Peyer's patch (tissue), 4 donors: ENCODE data around the gene PSAPL1. TPM values are rescaled to one million over a fixed set of nuclear protein-coding genes. Genes with fewer than 3 reads are reported as not detected.
A peak's percentile ranks its signal among the peaks of the same experiment; 100 is the strongest.

Experiments used
- DNase-seq, 3 donors: peaks; one replicate each; pipeline ENCODE4 v3.0.0-alpha.2; 2017 to 2019
- H3K27ac ChIP-seq, 4 donors: fragments of 200-600 bp; sonication (generic); one replicate each; pipeline ENCODE4 v1.5.1; 2016 to 2019
- H3K27me3 ChIP-seq, 2 donors: fragments of 200-600 bp; sonication (generic); one replicate each; pipeline ENCODE4 v1.5.1; 2019
- H3K36me3 ChIP-seq, 3 donors: fragments of 200-600 bp; sonication (generic); one replicate each; pipeline ENCODE4 v1.5.1; 2016 to 2019
- H3K4me1 ChIP-seq, 4 donors: fragments of 200-600 bp; sonication (generic); one replicate each; pipeline ENCODE4 v1.5.1; 2016 to 2019
- H3K4me3 ChIP-seq, 4 donors: fragments of 200-600 bp; sonication (generic); 1 replicate in 3 of 4; 2 replicates in 1 of 4; pipeline ENCODE4 v1.5.1; 2016 to 2019; ENCODE audit warnings: mild to moderate bottlenecking in 1 of 4
- H3K9me3 ChIP-seq, 4 donors: fragments of 200-600 bp; sonication (generic); one replicate each; pipeline ENCODE4 v1.5.1; 2016 to 2019; ENCODE audit warnings: mild to moderate bottlenecking in 1 of 4
- POLR2A ChIP-seq, 2 donors: fragments of 450-650 bp; IDR thresholded peaks; one replicate each; pipeline ENCODE4 v1.5.1; 2017; ENCODE audit warnings: antibody characterized with exemption in 2 of 2, mild to moderate bottlenecking in 2 of 2, moderate library complexity in 2 of 2
- total RNA-seq, 4 donors: library from RNA; depleted of rRNA; stranded (reverse); fragments of >200 nt; gene quantifications; one replicate each; pipeline ENCODE4 v1.1.0, GENCODE V29; 2016
- TF ChIP-seq, protein P1 (sequence below), 6 experiments: fragments of 450-650 bp in 4 of 6; fragments of 200-600 bp in 2 of 6; sonication (generic) in 1 of 6; IDR thresholded peaks; one replicate each; pipeline ENCODE4 v1.5.1; 2017 to 2019; ENCODE audit warnings: antibody characterized with exemption in 6 of 6, mild to moderate bottlenecking in 3 of 6, moderate library complexity in 1 of 6

PSAPL1 gene
- total RNA-seq, 4 donors from 2014 or later: not detected

DNA sequence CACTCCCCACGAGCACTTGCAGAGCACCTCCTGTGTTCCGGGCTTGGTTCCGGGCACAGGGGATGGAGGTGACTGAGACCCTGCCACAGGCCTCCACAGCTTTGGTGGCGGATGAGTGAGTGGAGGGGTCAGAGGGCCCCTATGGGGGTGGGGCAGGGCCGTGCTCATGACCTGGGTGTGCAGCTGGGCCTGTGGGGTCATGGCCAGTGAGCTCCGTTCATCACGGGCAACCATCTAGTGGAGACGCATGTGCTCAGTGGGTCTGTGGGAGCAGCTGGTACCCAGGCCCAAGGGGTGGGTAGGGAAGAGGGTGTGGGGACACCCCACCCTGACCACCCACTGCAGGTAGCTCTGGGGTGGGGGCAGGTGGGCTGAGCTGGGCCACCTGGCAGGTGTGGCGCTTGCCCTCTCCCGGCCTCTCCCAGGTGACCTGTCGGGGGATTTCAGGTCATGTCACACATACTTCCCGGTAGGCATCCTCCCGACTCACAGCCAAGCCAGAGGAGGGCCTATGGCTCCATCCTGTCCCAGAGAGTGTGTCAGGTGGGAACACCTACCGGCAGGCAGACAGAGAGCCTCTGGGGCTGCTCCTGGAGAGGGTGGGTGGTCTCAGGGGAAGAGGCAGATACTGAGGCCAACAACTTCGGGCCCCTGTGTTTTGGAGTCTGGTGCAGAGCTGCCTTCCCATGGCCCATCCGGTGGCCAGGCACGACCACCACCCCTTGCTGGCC lies 3.6 kb downstream of the PSAPL1 start:
- DNase-seq: peak in 1 of 3 donors; percentile 40
- Histone ChIP-seq H3K4me3 (no peak overlapping the region), H3K27me3 (no peaks in the 10 kb centered on the region), H3K9me3 (no peaks in the 10 kb centered on the region), H3K27ac (no peak overlapping the region), H3K4me1 (no peaks in the 10 kb centered on the region), H3K36me3 (no peaks in the 10 kb centered on the region)
- TF ChIP-seq, protein P1, sequence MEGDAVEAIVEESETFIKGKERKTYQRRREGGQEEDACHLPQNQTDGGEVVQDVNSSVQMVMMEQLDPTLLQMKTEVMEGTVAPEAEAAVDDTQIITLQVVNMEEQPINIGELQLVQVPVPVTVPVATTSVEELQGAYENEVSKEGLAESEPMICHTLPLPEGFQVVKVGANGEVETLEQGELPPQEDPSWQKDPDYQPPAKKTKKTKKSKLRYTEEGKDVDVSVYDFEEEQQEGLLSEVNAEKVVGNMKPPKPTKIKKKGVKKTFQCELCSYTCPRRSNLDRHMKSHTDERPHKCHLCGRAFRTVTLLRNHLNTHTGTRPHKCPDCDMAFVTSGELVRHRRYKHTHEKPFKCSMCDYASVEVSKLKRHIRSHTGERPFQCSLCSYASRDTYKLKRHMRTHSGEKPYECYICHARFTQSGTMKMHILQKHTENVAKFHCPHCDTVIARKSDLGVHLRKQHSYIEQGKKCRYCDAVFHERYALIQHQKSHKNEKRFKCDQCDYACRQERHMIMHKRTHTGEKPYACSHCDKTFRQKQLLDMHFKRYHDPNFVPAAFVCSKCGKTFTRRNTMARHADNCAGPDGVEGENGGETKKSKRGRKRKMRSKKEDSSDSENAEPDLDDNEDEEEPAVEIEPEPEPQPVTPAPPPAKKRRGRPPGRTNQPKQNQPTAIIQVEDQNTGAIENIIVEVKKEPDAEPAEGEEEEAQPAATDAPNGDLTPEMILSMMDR (IDR thresholded peaks at IDR 0.05): no peak
- no peak for TF ChIP-seq POLR2A (IDR thresholded peaks at IDR 0.05)

DNA sequence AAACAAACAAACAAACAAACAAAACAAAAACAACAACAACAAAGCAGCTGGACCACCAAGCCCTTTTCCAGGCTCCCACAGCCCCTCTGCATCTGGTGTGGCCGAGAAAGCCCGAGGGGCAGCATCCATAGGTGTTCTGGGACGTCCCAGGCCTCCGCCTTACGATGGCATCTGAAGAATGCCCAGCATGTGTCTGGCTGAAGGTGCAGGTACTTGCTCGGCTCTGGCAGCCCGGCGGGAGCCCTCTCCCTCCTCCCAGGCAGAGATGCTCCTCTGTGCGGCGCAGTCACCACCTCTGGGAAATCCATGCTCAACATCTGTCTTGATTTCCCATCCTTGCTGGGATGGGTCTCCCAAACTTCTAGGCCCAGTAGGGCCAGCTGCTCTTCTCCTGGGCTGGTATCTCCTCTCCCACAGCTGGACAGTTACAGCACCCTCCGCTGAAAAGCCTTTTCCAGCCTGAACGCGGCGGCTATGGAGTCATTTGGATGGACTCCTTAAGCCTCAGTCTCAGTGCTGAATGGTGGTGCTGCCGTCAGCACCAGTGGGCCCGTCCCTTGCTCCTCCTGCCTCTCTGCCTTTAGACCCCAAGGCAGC lies 4.3 kb downstream of the PSAPL1 start:
- H3K27ac ChIP-seq: no peak overlapping the region
- no peaks in the 10 kb centered on the region for H3K27me3 ChIP-seq
- no peak overlapping the region for H3K4me3 ChIP-seq
- no peaks in the 10 kb centered on the region for H3K4me1 ChIP-seq
- DNase-seq: peak in 1 of 3 donors; percentile 32
- no peak for TF ChIP-seq POLR2A (IDR thresholded peaks at IDR 0.05)
- TF ChIP-seq, protein P1 (IDR thresholded peaks at IDR 0.05): no peak
- H3K36me3 ChIP-seq: no peaks in the 10 kb centered on the region
- no peaks in the 10 kb centered on the region for H3K9me3 ChIP-seq

DNA sequence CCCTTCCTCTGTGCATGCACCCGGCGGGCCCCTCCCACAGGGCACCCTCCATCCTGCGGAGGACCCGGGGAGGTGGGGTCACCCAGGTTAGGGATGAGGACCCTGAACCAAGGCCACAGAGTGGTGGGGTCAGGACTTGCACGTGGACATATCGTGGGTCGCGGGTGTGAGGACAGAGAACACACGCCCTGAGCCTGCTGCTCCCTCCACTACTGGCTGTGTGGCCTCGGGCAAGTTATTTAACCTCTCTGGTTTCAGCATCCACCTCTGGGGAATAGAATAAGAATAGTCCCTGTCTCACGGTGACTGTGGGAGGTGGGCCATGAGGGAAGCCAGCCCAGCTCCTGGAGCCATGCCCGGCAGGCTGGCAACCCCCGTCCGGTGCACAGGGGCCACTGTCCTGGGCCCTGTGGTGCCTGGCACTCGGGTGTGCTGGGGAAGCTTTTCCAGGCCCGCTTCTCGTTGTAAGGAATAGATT lies 5.1 kb downstream of the PSAPL1 start:
- Histone ChIP-seq H3K9me3 (no peaks in the 10 kb centered on the region), H3K4me1 (no peaks in the 10 kb centered on the region), H3K27me3 (no peaks in the 10 kb centered on the region), H3K4me3 (no peak overlapping the region), H3K27ac (no peak overlapping the region), H3K36me3 (no peaks in the 10 kb centered on the region)
- peak in 2 of 3 donors; percentile 34 to 38 for DNase-seq
- TF ChIP-seq, protein P1 (IDR thresholded peaks at IDR 0.05): no peak
- TF ChIP-seq POLR2A (IDR thresholded peaks at IDR 0.05): no peak

DNA sequence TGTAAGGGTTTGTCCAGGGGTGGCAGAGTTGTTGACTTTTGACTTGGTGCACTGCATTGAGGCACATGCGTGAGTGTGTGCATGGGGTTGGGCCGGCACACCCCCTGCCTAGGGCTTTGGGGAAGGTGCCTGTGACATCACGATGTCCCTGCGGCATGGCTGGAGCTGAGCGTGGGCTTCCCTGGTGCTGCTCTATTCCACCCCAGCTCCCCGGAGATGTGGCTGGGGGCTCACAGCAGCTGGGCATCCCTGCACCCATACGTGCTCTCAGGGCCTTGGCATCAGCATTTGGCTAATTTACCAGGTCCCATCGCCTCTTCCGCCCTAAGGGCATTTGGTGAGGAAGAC lies 5.7 kb downstream of the PSAPL1 start:
- Histone ChIP-seq H3K27ac (no peak overlapping the region), H3K27me3 (no peaks in the 10 kb centered on the region), H3K4me1 (no peaks in the 10 kb centered on the region), H3K4me3 (no peak overlapping the region), H3K9me3 (no peaks in the 10 kb centered on the region), H3K36me3 (no peaks in the 10 kb centered on the region)
- DNase-seq: peak in 2 of 3 donors; percentile 25 to 34
- TF ChIP-seq, protein P1 (IDR thresholded peaks at IDR 0.05): no peak
- no peak for TF ChIP-seq POLR2A (IDR thresholded peaks at IDR 0.05)

DNA sequence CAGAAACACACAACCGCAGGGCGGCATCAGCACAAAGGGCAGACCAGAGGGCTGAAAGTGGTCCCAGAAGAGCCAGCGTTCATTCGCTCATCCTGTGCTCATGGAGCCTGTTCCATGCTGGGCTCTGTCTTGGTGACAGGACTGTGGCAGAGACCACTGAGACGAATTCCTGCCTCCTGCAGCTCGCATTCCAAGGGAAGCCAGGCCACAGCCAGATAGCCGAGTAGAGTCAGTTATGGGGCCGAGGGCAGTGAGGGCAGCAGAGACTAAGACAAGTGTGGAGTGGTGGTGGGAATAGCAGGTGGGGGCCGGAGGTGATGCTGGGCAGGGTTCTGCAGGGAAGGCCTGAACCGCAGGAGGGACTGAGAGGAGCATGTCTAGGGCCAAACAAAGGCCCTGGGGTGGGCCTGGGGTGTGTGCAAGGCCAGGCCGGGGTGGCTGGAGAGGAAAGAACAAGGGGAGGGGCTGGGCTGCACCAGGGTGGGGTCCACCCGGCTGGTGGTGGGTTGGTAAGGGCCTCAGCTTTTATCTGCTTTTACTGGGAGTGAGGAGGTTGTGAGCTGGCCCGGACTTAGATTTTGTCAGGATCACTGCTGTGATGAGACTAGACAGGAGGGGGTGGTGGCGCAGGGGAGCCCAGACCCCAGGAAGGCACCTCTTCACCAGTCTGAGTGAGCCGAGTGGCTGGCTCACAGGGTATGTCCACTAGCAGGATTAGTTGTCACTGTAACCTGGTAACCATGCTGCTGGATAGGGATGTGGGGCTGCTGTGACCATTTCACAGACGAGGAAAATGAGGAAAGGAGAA lies 6.3 kb downstream of the PSAPL1 start:
- H3K4me1 ChIP-seq: no peaks in the 10 kb centered on the region
- peak in 2 of 3 donors; percentile 22 to 28 for DNase-seq
- no peaks in the 10 kb centered on the region for H3K27me3 ChIP-seq
- H3K27ac ChIP-seq: no peak overlapping the region
- no peaks in the 10 kb centered on the region for H3K9me3 ChIP-seq
- H3K4me3 ChIP-seq: no peak overlapping the region
- TF ChIP-seq, protein P1 (IDR thresholded peaks at IDR 0.05): no peak
- TF ChIP-seq POLR2A (IDR thresholded peaks at IDR 0.05): no peak
- no peaks in the 10 kb centered on the region for H3K36me3 ChIP-seq
